K562 (cell line): ENCODE results near the gene LBHD1. TPM values are rescaled to one million over a fixed set of nuclear protein-coding genes. Genes with fewer than 3 reads are reported as not detected.

Experiments used
- BHLHE40 ChIP-seq: IDR thresholded peaks from 2 replicates; pipeline ENCODE4 v1.6.1; 2011; ENCODE audit warnings: low read length, improper control_type of control experiment
- HDAC1 ChIP-seq, 2 experiments: fragments of 450-650 bp; IDR thresholded peaks; 2 replicates each; pipeline ENCODE4 v1.6.1; 2016 to 2017; ENCODE audit warnings: inconsistent platforms in 1 of 2, mild to moderate bottlenecking in 1 of 2, moderate library complexity in 1 of 2
- MBD2 ChIP-seq: sonication (generic); IDR thresholded peaks from 2 replicates; pipeline ENCODE4 v1.6.1; 2016; ENCODE audit warnings: low read depth, borderline replicate concordance
- NFRKB ChIP-seq: fragments of 450-650 bp; IDR thresholded peaks from 2 replicates; pipeline ENCODE4 v1.6.1; 2016; ENCODE audit warnings: low read depth
- PHF20 ChIP-seq: fragments of 450-650 bp; IDR thresholded peaks from 2 replicates; pipeline ENCODE4 v1.6.1; 2018; ENCODE audit not compliant: partially characterized antibody
- POLR2A ChIP-seq: fragments of 450-650 bp; conservative IDR thresholded peaks from 2 replicates; pipeline ENCODE4 v1.6.1; 2016
- POLR3A ChIP-seq: IDR thresholded peaks from 2 replicates; pipeline ENCODE4 v1.6.1; 2011; ENCODE audit warnings: borderline replicate concordance, mild to moderate bottlenecking, moderate library complexity; ENCODE audit not compliant: insufficient read length, insufficient read depth; ENCODE audit errors: extremely low read depth
- THRAP3 ChIP-seq: fragments of 450-650 bp; IDR thresholded peaks from 2 replicates; pipeline ENCODE4 v1.6.1; 2016; ENCODE audit warnings: mild to moderate bottlenecking, inconsistent platforms, borderline replicate concordance
- ZKSCAN8 ChIP-seq: fragments of 200-800 bp; sonication (Bioruptor generic); IDR thresholded peaks from 2 replicates; pipeline ENCODE4 v1.6.1; 2016; ENCODE audit warnings: missing genetic modification characterization, missing compliant biosample characterization
- polyA plus RNA-seq, 8 experiments: library from polyadenylated mRNA; depleted of rRNA in 4 of 8; stranded (reverse) in 5 of 8; unstranded in 3 of 8; fragments of >200 nt; fragmentation: Nextera tagmentation in 2 of 8; fragmentation: Illumina TruSeq in 1 of 8; extraction: Ambion mirVana in 2 of 8; extraction: Trizol in 1 of 8; gene quantifications; 2 replicates each; pipeline versions ENCODE4 v1.2.1 to v1.2.3, GENCODE V29; 2011 to 2014; ENCODE audit warnings: inconsistent platforms in 1 of 8, missing spikeins in 1 of 8
- total RNA-seq, 7 experiments: library from RNA; depleted of rRNA in 6 of 7; stranded (reverse); fragments of >200 nt in 6 of 7; fragmentation: Illumina TruSeq in 2 of 7; extraction: Trizol in 2 of 7; gene quantifications; 2 replicates each; pipeline versions ENCODE4 v1.2.1 to v1.2.3, GENCODE V29; 2011 to 2021; ENCODE audit warnings: low replicate concordance in 1 of 7
- TF ChIP-seq, protein P1 (sequence below): sonication (generic); formaldehyde crosslinking; IDR thresholded peaks from 2 replicates; pipeline ENCODE4 v1.8.1; 2023; ENCODE audit warnings: mild to moderate bottlenecking, missing genetic modification reagents
- TF ChIP-seq, protein P2 (sequence below), 2 experiments: IDR thresholded peaks; 2 replicates each; pipeline ENCODE4 v1.6.1; 2012; ENCODE audit warnings: improper control_type of control experiment in 2 of 2, low read depth in 2 of 2, low read length in 2 of 2, borderline replicate concordance in 1 of 2
- TF ChIP-seq, protein P3 (sequence below): fragments of 250-450 bp; sonication (Bioruptor Pico); IDR thresholded peaks from 2 replicates; pipeline ENCODE4 v1.4.0; 2020; ENCODE audit warnings: borderline replicate concordance
- TF ChIP-seq, protein P4 (sequence below): fragments of 250-450 bp; sonication (Bioruptor Pico); IDR thresholded peaks from 2 replicates; pipeline ENCODE4 v1.8.0; 2022; ENCODE audit warnings: inconsistent platforms
- TF ChIP-seq, protein P5 (sequence below): fragments of 450-650 bp; formaldehyde crosslinking; IDR thresholded peaks from 2 replicates; pipeline ENCODE4 v1.4.0; 2022; ENCODE audit warnings: missing genetic modification characterization
- TF ChIP-seq, protein P6 (sequence below): sonication (generic); formaldehyde crosslinking; IDR thresholded peaks from 2 replicates; pipeline ENCODE4 v1.9.0; 2022; ENCODE audit warnings: mild to moderate bottlenecking, missing genetic modification reagents

The LBHD1 gene
- total and polyA plus RNA-seq, 9 of the 15 experiments (the other 6 are each of a cell fraction or from before 2014, with no cell fraction given), result 2.6 to 28.0 (median 12.5) TPM

DNA sequence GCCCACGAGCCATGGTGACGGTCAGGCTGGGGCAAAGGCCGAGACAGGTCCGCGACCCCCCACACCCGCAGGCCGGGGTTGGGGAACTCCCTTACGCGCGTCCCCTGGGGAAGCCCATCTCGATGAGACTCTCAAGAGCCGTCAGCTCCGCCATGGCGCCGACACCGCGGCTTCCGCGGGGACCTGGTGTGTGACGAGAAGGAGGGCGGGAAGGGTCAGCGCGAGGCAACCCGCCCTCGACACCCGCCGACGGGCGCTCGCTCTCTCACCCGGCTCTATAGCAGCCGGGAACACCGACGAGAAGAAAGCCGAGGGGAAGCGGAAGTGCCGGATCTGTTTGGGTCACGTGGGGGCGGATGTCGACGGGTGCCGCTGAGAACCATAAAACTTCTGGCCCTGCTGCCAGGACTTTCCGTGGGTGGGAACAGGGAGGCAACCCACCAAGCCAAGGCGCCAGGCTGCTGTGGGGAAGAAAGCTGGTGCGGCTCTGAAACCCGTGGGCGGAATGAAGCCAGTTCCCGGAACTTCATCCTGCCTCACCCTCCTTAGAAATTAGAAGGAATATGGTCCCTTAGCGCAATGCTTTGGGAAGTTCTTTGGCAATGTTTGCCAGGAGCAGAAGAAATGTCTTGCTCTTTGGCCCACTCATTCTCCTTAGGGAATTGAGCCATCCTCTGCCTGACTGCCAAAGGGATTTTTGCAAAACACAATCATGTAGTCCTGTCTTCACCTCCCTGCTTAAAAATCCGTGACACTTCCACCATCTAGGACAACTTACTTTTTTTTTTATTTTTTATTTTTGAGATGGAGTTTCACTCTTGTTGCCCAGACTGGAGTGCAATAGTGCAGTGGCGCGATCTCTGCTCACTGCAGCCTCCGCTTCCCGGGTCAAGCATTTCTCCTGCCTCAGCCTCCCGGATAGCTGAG, 7.0 kb upstream of the LBHD1 start, which contains the start of gene UBXN1 (continued):
- TF ChIP-seq ZKSCAN8 (CRISPR knock-in tag), result no peak
- TF ChIP-seq, protein P1, sequence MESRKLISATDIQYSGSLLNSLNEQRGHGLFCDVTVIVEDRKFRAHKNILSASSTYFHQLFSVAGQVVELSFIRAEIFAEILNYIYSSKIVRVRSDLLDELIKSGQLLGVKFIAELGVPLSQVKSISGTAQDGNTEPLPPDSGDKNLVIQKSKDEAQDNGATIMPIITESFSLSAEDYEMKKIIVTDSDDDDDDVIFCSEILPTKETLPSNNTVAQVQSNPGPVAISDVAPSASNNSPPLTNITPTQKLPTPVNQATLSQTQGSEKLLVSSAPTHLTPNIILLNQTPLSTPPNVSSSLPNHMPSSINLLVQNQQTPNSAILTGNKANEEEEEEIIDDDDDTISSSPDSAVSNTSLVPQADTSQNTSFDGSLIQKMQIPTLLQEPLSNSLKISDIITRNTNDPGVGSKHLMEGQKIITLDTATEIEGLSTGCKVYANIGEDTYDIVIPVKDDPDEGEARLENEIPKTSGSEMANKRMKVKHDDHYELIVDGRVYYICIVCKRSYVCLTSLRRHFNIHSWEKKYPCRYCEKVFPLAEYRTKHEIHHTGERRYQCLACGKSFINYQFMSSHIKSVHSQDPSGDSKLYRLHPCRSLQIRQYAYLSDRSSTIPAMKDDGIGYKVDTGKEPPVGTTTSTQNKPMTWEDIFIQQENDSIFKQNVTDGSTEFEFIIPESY (CRISPR knock-in tag), result no peak
- TF ChIP-seq, protein P2, sequence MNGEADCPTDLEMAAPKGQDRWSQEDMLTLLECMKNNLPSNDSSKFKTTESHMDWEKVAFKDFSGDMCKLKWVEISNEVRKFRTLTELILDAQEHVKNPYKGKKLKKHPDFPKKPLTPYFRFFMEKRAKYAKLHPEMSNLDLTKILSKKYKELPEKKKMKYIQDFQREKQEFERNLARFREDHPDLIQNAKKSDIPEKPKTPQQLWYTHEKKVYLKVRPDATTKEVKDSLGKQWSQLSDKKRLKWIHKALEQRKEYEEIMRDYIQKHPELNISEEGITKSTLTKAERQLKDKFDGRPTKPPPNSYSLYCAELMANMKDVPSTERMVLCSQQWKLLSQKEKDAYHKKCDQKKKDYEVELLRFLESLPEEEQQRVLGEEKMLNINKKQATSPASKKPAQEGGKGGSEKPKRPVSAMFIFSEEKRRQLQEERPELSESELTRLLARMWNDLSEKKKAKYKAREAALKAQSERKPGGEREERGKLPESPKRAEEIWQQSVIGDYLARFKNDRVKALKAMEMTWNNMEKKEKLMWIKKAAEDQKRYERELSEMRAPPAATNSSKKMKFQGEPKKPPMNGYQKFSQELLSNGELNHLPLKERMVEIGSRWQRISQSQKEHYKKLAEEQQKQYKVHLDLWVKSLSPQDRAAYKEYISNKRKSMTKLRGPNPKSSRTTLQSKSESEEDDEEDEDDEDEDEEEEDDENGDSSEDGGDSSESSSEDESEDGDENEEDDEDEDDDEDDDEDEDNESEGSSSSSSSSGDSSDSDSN (IDR thresholded peaks at IDR 0.05; ENCODE audit: borderline replicate concordance in 1 of 2, low read depth in 2 of 2, low read length in 2 of 2), result 0 out of 4 replicates have a peak, but pooled peaks of 1 of the 2 experiments have one; percentile 50
- TF ChIP-seq PHF20, result peak; percentile 89
- peak; percentile 88 for TF ChIP-seq POLR2A
- TF ChIP-seq, protein P3, sequence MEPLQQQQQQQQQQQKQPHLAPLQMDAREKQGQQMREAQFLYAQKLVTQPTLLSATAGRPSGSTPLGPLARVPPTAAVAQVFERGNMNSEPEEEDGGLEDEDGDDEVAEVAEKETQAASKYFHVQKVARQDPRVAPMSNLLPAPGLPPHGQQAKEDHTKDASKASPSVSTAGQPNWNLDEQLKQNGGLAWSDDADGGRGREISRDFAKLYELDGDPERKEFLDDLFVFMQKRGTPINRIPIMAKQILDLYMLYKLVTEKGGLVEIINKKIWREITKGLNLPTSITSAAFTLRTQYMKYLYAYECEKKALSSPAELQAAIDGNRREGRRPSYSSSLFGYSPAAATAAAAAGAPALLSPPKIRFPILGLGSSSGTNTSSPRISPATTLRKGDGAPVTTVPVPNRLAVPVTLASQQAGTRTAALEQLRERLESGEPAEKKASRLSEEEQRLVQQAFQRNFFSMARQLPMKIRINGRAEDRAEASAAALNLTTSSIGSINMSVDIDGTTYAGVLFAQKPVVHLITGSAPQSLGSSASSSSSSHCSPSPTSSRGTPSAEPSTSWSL, result no peak
- TF ChIP-seq, protein P4, sequence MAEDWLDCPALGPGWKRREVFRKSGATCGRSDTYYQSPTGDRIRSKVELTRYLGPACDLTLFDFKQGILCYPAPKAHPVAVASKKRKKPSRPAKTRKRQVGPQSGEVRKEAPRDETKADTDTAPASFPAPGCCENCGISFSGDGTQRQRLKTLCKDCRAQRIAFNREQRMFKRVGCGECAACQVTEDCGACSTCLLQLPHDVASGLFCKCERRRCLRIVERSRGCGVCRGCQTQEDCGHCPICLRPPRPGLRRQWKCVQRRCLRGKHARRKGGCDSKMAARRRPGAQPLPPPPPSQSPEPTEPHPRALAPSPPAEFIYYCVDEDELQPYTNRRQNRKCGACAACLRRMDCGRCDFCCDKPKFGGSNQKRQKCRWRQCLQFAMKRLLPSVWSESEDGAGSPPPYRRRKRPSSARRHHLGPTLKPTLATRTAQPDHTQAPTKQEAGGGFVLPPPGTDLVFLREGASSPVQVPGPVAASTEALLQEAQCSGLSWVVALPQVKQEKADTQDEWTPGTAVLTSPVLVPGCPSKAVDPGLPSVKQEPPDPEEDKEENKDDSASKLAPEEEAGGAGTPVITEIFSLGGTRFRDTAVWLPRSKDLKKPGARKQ (CRISPR knock-in tag), result no peak
- TF ChIP-seq MBD2, result peak; percentile 74
- TF ChIP-seq NFRKB, result peak; percentile 88; the same call in 1 of the 2 replicates
- TF ChIP-seq, protein P5, sequence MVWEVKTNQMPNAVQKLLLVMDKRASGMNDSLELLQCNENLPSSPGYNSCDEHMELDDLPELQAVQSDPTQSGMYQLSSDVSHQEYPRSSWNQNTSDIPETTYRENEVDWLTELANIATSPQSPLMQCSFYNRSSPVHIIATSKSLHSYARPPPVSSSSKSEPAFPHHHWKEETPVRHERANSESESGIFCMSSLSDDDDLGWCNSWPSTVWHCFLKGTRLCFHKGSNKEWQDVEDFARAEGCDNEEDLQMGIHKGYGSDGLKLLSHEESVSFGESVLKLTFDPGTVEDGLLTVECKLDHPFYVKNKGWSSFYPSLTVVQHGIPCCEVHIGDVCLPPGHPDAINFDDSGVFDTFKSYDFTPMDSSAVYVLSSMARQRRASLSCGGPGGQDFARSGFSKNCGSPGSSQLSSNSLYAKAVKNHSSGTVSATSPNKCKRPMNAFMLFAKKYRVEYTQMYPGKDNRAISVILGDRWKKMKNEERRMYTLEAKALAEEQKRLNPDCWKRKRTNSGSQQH (CRISPR knock-in tag), result no peak
- TF ChIP-seq HDAC1 (IDR thresholded peaks at IDR 0.05), result peak in 1 of 2 experiments; percentile 84; a peak in 3 of 4 replicates
- TF ChIP-seq BHLHE40, result peak; percentile 87
- TF ChIP-seq, protein P6, sequence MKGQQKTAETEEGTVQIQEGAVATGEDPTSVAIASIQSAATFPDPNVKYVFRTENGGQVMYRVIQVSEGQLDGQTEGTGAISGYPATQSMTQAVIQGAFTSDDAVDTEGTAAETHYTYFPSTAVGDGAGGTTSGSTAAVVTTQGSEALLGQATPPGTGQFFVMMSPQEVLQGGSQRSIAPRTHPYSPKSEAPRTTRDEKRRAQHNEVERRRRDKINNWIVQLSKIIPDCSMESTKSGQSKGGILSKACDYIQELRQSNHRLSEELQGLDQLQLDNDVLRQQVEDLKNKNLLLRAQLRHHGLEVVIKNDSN (CRISPR knock-in tag), result peak; percentile 99
- TF ChIP-seq POLR3A, result no peak
- no peak for TF ChIP-seq THRAP3
